ENCODE data around the gene PCDH12. TPM values are rescaled to one million over a fixed set of nuclear protein-coding genes. Genes with fewer than 3 reads are reported as not detected.
"Not testable (repeated sequence)": the region's sequence is repeated elsewhere in the genome, so short reads cannot be mapped to it uniquely, and the experiment has no call there.

PCDH12 gene
- total RNA-seq, 3 donors from 2014 or later = 1.8 to 5.6 (median 3.5) TPM

- no peaks in the 10 kb centered on the region for H3K36me3 ChIP-seq
- H3K4me1 ChIP-seq = no peaks in the 10 kb centered on the region
- H3K27me3 ChIP-seq = no peaks in the 10 kb centered on the region
- DNase-seq (ENCODE audit: low spot score in 2 of 2) = peak; percentile 91 to 93
- peak; percentile 81 for TF ChIP-seq POLR2A (IDR thresholded peaks at IDR 0.05)
- TF ChIP-seq POLR2AphosphoS5 (IDR thresholded peaks at IDR 0.05) = peak; percentile 92 to 96 (median 93)
- TF ChIP-seq, protein P1, sequence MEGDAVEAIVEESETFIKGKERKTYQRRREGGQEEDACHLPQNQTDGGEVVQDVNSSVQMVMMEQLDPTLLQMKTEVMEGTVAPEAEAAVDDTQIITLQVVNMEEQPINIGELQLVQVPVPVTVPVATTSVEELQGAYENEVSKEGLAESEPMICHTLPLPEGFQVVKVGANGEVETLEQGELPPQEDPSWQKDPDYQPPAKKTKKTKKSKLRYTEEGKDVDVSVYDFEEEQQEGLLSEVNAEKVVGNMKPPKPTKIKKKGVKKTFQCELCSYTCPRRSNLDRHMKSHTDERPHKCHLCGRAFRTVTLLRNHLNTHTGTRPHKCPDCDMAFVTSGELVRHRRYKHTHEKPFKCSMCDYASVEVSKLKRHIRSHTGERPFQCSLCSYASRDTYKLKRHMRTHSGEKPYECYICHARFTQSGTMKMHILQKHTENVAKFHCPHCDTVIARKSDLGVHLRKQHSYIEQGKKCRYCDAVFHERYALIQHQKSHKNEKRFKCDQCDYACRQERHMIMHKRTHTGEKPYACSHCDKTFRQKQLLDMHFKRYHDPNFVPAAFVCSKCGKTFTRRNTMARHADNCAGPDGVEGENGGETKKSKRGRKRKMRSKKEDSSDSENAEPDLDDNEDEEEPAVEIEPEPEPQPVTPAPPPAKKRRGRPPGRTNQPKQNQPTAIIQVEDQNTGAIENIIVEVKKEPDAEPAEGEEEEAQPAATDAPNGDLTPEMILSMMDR (IDR thresholded peaks at IDR 0.05) = no peak
- no peaks in the 10 kb centered on the region for H3K9me3 ChIP-seq
- H3K27ac ChIP-seq = peak within 1 kb of the TSS; percentile 94 to 97
- intact Hi-C loops (cut with DNase I; ENCODE audit: low total_unique reads) = no loop called here
- peak within 1 kb of the TSS; percentile 64 to 69 (median 67) for H3K4me3 ChIP-seq
Measured at GRCh38 chr5:141923448-141924313, 34.3 kb downstream of the PCDH12 start, which contains the start of gene DELE1. DELE1 (plus strand) TSS chr5:141923871; CDS start chr5:141923942, 71 bp downstream.

DNA sequence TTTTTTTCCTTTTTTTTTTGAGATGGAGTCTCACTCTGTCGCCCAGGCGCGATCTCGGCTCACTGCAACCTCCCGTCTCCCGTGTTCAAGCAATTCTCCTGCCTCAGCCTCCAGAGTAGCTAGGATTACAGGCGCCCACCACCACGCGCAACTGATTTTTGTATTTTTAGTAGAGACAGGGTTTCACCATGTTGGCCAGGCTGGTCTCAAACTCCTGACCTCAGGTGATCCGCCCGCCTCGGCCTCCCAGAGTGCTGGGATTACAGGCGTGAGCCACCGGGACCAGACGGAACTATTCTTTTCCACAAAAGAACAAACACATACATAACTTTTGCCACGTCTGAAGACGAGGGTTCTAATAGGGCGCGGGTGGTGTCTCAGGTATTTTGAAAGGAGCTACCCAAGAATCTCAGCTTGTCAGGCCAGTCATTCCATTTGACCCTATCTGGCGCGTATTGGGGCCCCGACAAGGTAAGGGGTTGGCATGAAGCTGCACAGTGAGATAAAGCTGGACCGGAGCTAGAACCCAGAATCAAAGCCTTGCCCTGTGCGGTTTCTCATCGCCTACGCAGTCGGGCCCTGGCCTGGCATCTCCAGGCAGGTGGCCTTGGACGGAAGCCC is 35.1 kb downstream of the PCDH12 start:
- H3K36me3 ChIP-seq; H3K9me3 ChIP-seq; intact Hi-C loops (cut with DNase I; ENCODE audit: low total_unique reads); DNase-seq (ENCODE audit: low spot score in 2 of 2); H3K4me1 ChIP-seq; H3K27me3 ChIP-seq: not testable (repeated sequence)
- peak overlapping the region; percentile 94 to 97 for H3K27ac ChIP-seq
- H3K4me3 ChIP-seq = peak overlapping the region; percentile 64 to 69 (median 67)

DNA sequence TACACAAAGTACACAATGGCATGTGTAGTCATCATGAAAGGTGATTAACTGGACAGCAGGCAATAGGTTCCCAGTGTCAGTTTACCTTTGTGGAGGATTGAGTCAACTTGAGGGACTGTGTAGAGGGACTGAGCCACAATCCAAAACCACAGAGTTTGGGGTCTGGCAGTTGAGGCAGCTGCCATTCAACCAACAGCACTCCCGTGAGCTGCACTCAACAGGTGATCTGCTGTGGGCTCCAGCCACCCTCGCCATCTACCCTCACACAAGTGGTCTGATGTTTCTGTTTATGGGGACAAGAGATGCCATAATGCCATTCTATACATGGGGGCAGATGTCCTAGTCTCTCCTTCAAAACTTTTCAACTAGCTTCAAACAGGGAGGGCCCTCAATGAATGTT is 37.2 kb downstream of the PCDH12 start:
- intact Hi-C loops (cut with DNase I; ENCODE audit: low total_unique reads) = no loop called here
- H3K9me3 ChIP-seq = no peaks in the 10 kb centered on the region
- H3K27ac ChIP-seq = no peak overlapping the region
- DNase-seq (ENCODE audit: low spot score in 2 of 2) = no peak
- no peak overlapping the region for H3K4me3 ChIP-seq
- no peaks in the 10 kb centered on the region for H3K4me1 ChIP-seq
- H3K27me3 ChIP-seq = no peaks in the 10 kb centered on the region
- no peak for TF ChIP-seq POLR2AphosphoS5 (IDR thresholded peaks at IDR 0.05)
- TF ChIP-seq, protein P1 (IDR thresholded peaks at IDR 0.05) = no peak
- TF ChIP-seq POLR2A (IDR thresholded peaks at IDR 0.05) = no peak
- H3K36me3 ChIP-seq = no peaks in the 10 kb centered on the region

GRCh38 chr5:141919218-141920119 is 38.5 kb downstream of the PCDH12 start:
- no peak overlapping the region for H3K4me3 ChIP-seq
- no peaks in the 10 kb centered on the region for H3K36me3 ChIP-seq
- no peaks in the 10 kb centered on the region for H3K9me3 ChIP-seq
- no peak for DNase-seq (ENCODE audit: low spot score in 2 of 2)
- no peak for TF ChIP-seq POLR2AphosphoS5 (IDR thresholded peaks at IDR 0.05)
- TF ChIP-seq, protein P1 (IDR thresholded peaks at IDR 0.05) = no peak
- no peak for TF ChIP-seq POLR2A (IDR thresholded peaks at IDR 0.05)
- no peaks in the 10 kb centered on the region for H3K4me1 ChIP-seq
- H3K27me3 ChIP-seq = peaks cover 0 to 2% of the 10 kb centered on the region in 2 donors
- intact Hi-C loops (cut with DNase I; ENCODE audit: low total_unique reads) = no loop called here
- H3K27ac ChIP-seq = no peak overlapping the region

DNA sequence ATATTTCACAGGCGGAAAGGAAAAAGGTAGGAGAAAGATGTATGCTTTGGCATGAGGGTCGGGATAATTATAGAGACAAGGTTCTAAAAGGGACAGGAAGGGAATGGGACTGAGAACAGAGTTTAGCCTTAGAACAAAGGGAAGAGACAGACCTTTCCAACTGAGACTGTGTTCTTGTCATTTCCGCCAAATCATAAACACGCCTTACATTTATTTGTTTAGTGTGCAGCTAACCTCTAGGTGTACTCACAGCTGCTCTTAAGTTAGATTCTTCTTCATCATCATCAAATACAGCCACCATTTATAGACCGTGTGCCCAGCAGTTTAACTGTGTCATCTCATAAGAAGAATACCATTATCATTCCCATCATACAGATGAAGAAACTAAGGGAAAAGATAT is 40.2 kb downstream of the PCDH12 start:
- H3K27me3 ChIP-seq = peaks cover 0 to 8% of the 10 kb centered on the region in 2 donors
- H3K36me3 ChIP-seq = no peaks in the 10 kb centered on the region
- H3K27ac ChIP-seq = no peak overlapping the region
- no peaks in the 10 kb centered on the region for H3K9me3 ChIP-seq
- H3K4me1 ChIP-seq = no peaks in the 10 kb centered on the region
- no peak overlapping the region for H3K4me3 ChIP-seq
- DNase-seq (ENCODE audit: low spot score in 2 of 2) = no peak
- intact Hi-C loops (cut with DNase I; ENCODE audit: low total_unique reads) = no loop called here
- TF ChIP-seq, protein P1 (IDR thresholded peaks at IDR 0.05) = no peak
- TF ChIP-seq POLR2A (IDR thresholded peaks at IDR 0.05) = no peak
- no peak for TF ChIP-seq POLR2AphosphoS5 (IDR thresholded peaks at IDR 0.05)
